ENCODE measurements around the gene KCNC1. TPM values are rescaled to one million over a fixed set of nuclear protein-coding genes. Genes with fewer than 3 reads are reported as not detected.

The KCNC1 gene
- total RNA-seq, 1 donor: not detected

DNA sequence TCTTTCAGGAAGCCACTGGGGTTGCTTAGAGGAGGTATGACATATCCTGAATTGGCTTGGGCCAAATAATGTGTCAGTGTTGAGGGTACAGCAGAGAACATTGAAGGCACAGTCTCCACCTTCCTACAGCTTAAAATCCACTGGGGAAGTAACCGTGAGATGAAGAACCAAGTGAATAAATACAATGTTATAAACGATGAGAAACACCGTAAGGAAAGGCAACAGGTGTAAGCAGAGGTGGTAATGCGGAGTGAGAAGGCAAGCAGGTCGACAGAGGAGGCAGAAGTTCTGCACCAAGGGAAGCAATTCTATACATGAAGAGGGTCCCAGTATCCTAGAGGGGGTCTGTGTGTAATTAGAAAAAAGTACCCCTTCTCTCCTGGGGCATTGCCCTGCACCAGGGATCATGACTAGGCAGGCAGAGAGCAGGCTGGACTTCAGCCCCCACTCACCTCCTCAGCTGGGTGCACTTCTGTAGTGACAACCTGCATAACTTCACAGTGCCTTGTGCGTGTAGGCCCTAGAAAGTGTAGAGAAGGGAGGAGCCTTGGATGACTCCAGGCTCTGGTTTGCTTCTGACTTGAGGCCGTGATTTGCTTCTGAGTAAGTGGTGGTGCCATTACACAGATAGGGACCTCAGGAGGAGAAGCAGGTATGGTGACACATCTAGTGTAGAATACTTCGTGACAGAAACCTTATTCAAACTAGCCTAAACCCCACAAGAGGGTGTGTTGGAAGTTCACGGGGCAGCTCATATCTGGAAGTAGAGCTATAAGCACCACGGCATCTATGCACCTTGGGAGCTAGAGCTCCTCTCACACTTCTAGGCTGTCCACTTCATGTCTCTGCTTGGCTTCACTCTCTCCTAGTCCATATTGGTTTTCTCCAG is 10.3 kb upstream of the KCNC1 start:
- no peak overlapping the region for H3K4me3 ChIP-seq (ENCODE audit: low read depth, low read length)
- no peak for TF ChIP-seq CTCF (IDR thresholded peaks at IDR 0.05; ENCODE audit: insufficient read depth, low read depth, low read length)

GRCh38 chr11:17725174-17725573 is 9.4 kb upstream of the KCNC1 start:
- TF ChIP-seq CTCF (IDR thresholded peaks at IDR 0.05; ENCODE audit: insufficient read depth, low read depth, low read length): no peak
- DNase-seq (ENCODE audit: low read depth): no peak
- H3K4me3 ChIP-seq (ENCODE audit: low read depth, low read length): no peak overlapping the region

More for the DNA sequence above, 10.3 kb upstream of the KCNC1 start:
- no peak for DNase-seq (ENCODE audit: low read depth)

- no peak overlapping the region for H3K4me3 ChIP-seq (ENCODE audit: low read depth, low read length)
- TF ChIP-seq CTCF (IDR thresholded peaks at IDR 0.05; ENCODE audit: insufficient read depth, low read depth, low read length): no peak
- no peak for DNase-seq (ENCODE audit: low read depth)
Observed at GRCh38 chr11:17730137-17730536, 4.4 kb upstream of the KCNC1 start.

GRCh38 chr11:17730608-17731462 is 3.7 kb upstream of the KCNC1 start:
- peak; percentile 62 for DNase-seq (ENCODE audit: low read depth)
- TF ChIP-seq CTCF (IDR thresholded peaks at IDR 0.05; ENCODE audit: insufficient read depth, low read depth, low read length): peak; percentile 96

GRCh38 chr11:17733261-17733660 is 1.3 kb upstream of the KCNC1 start:
- no peak for TF ChIP-seq CTCF (IDR thresholded peaks at IDR 0.05; ENCODE audit: insufficient read depth, low read depth, low read length)
- no peak for DNase-seq (ENCODE audit: low read depth)
- H3K4me3 ChIP-seq (ENCODE audit: low read depth, low read length): no peak overlapping the region

More at GRCh38 chr11:17730608-17731462, 3.7 kb upstream of the KCNC1 start:
- no peak overlapping the region for H3K4me3 ChIP-seq (ENCODE audit: low read depth, low read length)

GRCh38 chr11:17734986-17735817 is 621 bp downstream of the KCNC1 start:
- DNase-seq (ENCODE audit: low read depth): peak; percentile 70
- H3K4me3 ChIP-seq (ENCODE audit: low read depth, low read length): peak overlapping the region; percentile 25
- TF ChIP-seq CTCF (IDR thresholded peaks at IDR 0.05; ENCODE audit: insufficient read depth, low read depth, low read length): no peak
